Measurements from ENCODE around the gene NAIF1. TPM values are rescaled to one million over a fixed set of nuclear protein-coding genes. Genes with fewer than 3 reads are reported as not detected.
"Not testable (repeated sequence)": the region's sequence is repeated elsewhere in the genome, so short reads cannot be mapped to it uniquely, and the experiment has no call there.

Gene NAIF1
- total RNA-seq, 2 experiments from 2014 or later = 13.9 to 14.2 TPM

DNA sequence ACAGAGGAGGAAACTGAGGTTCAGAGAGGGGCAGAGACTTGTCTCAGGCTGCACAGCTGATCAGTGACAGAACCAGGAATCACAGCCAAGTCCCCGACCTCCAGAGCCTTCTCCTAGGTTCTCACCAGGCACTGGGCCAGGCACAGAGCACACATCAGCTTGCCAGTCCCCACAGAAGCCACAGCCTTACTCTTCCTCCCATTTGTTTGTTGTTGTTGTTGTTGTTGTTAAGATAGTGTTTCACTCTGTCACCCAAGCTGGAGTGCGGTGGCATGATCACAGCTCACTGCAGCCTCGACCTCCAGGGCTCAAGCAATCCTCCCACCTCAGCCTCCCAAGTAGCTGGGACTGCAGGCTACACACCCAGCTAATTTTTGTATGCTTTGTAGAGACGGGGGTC lies 41.4 kb downstream of the NAIF1 start:
- peak; percentile 61 for DNase-seq
- Mint-ChIP-seq H3K9me3 (peaks cover 1% of the 10 kb centered on the region), H3K27me3 (no peaks in the 10 kb centered on the region), H3K36me3 (ENCODE audit: low read depth) (peaks cover 6% of the 10 kb centered on the region), H3K27ac (peak overlapping the region; percentile 98), H3K4me1 (peaks cover 93% of the 10 kb centered on the region), H3K4me3 (peak overlapping the region; percentile 81)
- POLR2A ChIA-PET = interaction anchor here (0.6 kb wide), 1 partner anchor 42 kb away, joined by 5 read pairs; no protein-coding TSS in a partner anchor
- CTCF ChIA-PET = interaction anchor here (0.9 to 3.0 kb wide), 13 partner anchors 10 to 83 kb away, joined by 3 to 20 read pairs (median 3); no protein-coding TSS in a partner anchor

DNA sequence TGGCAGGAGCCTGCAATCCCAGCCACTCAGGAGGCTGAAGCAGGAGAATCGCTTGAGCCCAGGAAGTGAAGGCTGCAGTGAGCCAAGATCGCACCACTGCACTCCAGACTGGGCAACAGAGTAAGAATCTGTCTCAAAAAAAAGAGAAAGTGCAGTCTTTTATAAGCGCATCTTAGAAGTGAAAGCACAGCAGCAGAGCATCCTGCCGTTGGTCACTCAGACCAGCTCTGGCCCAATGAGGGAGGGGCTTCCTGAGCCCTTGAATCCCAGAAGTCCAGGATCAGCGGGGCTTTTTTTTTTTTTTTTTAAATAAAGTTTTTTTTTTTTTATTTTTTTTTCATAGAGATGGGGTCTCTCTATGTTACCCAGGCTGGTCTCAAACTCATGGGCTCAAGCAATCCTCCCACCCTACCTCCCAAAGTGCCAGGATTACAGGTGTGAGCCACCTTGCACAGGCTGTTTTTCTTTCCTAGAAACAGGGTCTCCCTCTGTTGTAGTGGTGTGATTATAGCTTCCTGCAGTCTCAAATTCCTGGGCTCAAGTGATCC lies 42.3 kb downstream of the NAIF1 start:
- Mint-ChIP-seq H3K4me3 (peak overlapping the region; percentile 81), H3K36me3 (ENCODE audit: low read depth) (peaks cover 5% of the 10 kb centered on the region), H3K9me3 (no peaks in the 10 kb centered on the region), H3K4me1 (peaks cover 89% of the 10 kb centered on the region), H3K27me3 (no peaks in the 10 kb centered on the region), H3K27ac (peak overlapping the region; percentile 98)
- ChIA-PET CTCF (interaction anchor here (0.9 to 3.0 kb wide), 9 partner anchors 9 to 81 kb away, joined by 3 to 20 read pairs (median 3); no protein-coding TSS in a partner anchor), POLR2A (interaction anchor here (0.6 kb wide), 1 partner anchor 19 kb away, joined by 4 read pairs; no protein-coding TSS in a partner anchor)
- DNase-seq = peak; percentile 37

DNA sequence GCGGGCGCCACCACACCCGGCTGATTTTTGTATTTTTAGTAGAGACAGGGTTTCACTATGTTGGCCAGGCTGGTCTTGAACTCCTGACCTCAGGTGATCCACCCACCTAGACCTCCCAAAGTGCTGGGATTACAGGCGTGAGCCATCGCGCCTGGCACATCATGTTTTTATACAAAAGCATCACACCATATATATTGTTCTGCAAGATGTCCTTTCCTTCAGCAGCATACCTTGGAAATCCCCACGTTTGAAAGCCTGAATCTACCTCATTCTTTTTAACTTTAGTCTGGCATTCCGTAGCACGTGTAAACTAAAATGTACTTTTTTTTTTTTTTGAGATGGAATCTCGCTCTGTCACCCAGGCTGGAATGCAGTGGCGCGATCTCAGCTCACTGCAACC lies 43.4 kb downstream of the NAIF1 start:
- H3K4me3 Mint-ChIP-seq; H3K27me3 Mint-ChIP-seq; H3K9me3 Mint-ChIP-seq; DNase-seq; H3K36me3 Mint-ChIP-seq (ENCODE audit: low read depth): not testable (repeated sequence)
- ChIA-PET CTCF (interaction anchor here (2.5 kb wide), 1 partner anchor 8 kb away, joined by 14 read pairs; no protein-coding TSS in a partner anchor), POLR2A (interaction anchor here (0.6 kb wide), 1 partner anchor 84 kb away, joined by 4 read pairs; no protein-coding TSS in a partner anchor)
- peak overlapping the region; percentile 73 for H3K27ac Mint-ChIP-seq
- H3K4me1 Mint-ChIP-seq = peaks cover 84% of the 10 kb centered on the region

DNA sequence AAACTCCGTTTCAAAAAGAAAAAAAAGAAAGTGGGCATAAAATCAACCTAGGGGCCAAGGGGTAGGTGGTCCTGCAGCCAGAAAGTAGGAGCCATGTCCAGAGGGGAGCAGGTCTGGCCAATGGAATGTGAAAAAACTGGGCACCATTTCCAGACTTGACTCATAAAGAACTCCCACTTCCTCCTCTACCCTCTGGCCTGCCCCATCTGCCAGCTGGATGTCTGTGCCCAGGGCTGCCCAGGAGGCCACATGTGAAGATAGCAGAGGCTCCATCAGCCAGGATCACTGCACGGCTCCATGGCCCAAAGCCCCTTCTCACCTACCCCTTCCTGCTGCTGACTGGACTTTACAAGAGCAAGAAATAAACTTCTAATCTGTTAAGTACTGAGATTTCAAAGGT lies 44.2 kb downstream of the NAIF1 start:
- POLR2A ChIA-PET = no interaction called here
- CTCF ChIA-PET = no interaction called here
- Mint-ChIP-seq H3K27ac (peak overlapping the region; percentile 73), H3K4me1 (peaks cover 77% of the 10 kb centered on the region), H3K4me3 (no peak overlapping the region), H3K9me3 (no peaks in the 10 kb centered on the region), H3K27me3 (no peaks in the 10 kb centered on the region), H3K36me3 (ENCODE audit: low read depth) (peaks cover 5% of the 10 kb centered on the region)
- no peak for DNase-seq

DNA sequence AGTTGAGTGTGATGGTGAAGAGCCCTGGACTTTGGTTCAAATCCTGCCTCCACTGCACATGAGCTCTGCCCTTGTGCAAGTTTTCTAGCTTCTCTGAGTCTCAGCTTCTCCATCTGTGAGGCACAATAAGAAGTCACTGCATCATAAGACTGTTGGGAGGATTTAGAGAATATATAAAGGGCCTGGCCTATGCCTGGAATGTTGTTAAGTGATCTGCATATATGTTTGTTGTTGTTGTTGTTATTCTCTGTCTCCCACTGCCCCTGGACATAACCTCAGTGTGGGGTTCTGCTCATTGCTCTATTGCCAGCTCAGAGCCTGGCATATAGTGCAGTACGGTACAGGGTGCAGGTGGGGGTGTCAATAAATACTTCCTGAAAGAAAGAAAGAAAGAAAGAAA lies 46.0 kb downstream of the NAIF1 start:
- Mint-ChIP-seq H3K9me3 (no peaks in the 10 kb centered on the region), H3K4me1 (peaks cover 62% of the 10 kb centered on the region), H3K4me3 (no peak overlapping the region), H3K27ac (peak overlapping the region; percentile 59), H3K27me3 (no peaks in the 10 kb centered on the region), H3K36me3 (ENCODE audit: low read depth) (peaks cover 5% of the 10 kb centered on the region)
- ChIA-PET POLR2A (no interaction called here), CTCF (interaction anchor here (1.2 kb wide), 1 partner anchor 44 kb away, joined by 3 read pairs; no protein-coding TSS in a partner anchor)
- DNase-seq = no peak

DNA sequence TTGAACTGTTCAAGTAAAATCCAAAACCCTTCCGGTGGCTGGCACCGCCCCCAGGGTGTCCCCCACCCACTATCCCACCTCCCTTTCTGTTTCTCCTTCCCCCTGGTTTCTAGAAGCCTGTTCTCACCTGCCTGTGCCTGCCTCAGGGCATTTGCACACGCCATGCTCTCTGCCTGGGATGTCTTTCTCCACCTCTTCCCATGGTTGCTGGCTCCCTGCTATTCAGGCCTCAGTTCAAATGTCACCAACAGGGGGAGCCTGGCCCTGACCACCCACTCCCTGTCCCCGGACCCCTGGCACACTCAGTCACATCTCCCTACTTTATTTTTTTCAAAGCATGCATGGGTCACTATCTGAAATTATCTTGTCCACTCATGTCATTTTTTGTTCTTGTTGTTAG lies 46.4 kb downstream of the NAIF1 start:
- ChIA-PET POLR2A (no interaction called here), CTCF (interaction anchor here (0.8 to 1.7 kb wide), 4 partner anchors 10 to 65 kb away, joined by 3 to 4 read pairs (median 3); no protein-coding TSS in a partner anchor)
- Mint-ChIP-seq H3K9me3 (no peaks in the 10 kb centered on the region), H3K4me1 (peaks cover 61% of the 10 kb centered on the region), H3K36me3 (ENCODE audit: low read depth) (peaks cover 5% of the 10 kb centered on the region), H3K27ac (peak overlapping the region; percentile 59), H3K27me3 (no peaks in the 10 kb centered on the region), H3K4me3 (no peak overlapping the region)
- no peak for DNase-seq

DNA sequence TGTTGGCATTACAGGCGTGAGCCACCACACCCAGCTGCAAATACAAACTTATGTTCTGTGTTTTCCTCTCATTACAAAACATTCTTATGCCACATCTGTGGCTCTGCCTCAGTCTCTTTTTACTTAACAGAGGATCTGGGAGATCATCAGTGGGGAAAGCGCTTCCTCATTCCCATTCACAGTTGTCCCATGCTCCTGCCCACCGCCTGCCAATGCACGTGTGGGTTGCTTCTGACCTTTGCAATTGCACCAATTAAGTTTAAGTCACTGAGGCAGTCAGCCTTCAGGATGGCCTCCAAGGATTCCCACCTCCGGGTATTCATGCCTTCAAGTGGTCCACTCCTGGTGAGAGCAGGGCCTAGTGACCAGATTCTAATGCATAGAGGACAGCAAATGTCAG lies 51.4 kb downstream of the NAIF1 start:
- CTCF ChIA-PET = interaction anchor here (1.4 to 3.1 kb wide), 4 partner anchors 8 to 19 kb away, joined by 3 to 14 read pairs (median 7); no protein-coding TSS in a partner anchor
- Mint-ChIP-seq H3K27me3 (no peaks in the 10 kb centered on the region), H3K27ac (no peak overlapping the region), H3K4me3 (no peak overlapping the region), H3K36me3 (ENCODE audit: low read depth) (no peaks in the 10 kb centered on the region), H3K9me3 (no peaks in the 10 kb centered on the region), H3K4me1 (peaks cover 32% of the 10 kb centered on the region)
- no peak for DNase-seq
- POLR2A ChIA-PET = no interaction called here

Other genes starting within 250 kb of the NAIF1 start
- 10 to 100 TPM; 17.2 to 17.3 TPM for gene ENG, start 212.7 kb downstream of the NAIF1 start, total RNA-seq
- gene AK1, start 189.6 kb downstream of the NAIF1 start, total RNA-seq = 10 to 100 TPM; 53.7 to 62.3 TPM
- 100 to 1,000 TPM; 100 to 122 TPM for gene ST6GALNAC6, start 167.7 kb downstream of the NAIF1 start, total RNA-seq
- 10 to 100 TPM; 16.8 to 22.4 TPM for gene ST6GALNAC4, start 150.3 kb downstream of the NAIF1 start, total RNA-seq
- 1 to 10 TPM; 2.5 to 4.1 TPM for gene PIP5KL1, start 136.5 kb downstream of the NAIF1 start, total RNA-seq
- gene DPM2, start 129.5 kb downstream of the NAIF1 start, total RNA-seq = 10 to 100 TPM; 79.9 to 80.4 TPM
- gene EEIG1, start 86.3 kb downstream of the NAIF1 start, total RNA-seq = 100 to 1,000 TPM; 412 to 477 TPM
- 10 to 100 TPM; 14.6 to 18.4 TPM for gene SLC25A25, start 912 bp upstream of the NAIF1 start, total RNA-seq
- 10 to 100 TPM; 57.2 to 59.9 TPM for gene PTGES2, start 60.4 kb upstream of the NAIF1 start, total RNA-seq
- not detected for gene LCN2, start 82.1 kb upstream of the NAIF1 start, total RNA-seq
- 10 to 100 TPM; 92.5 to 94.2 TPM for gene BBLN, start 92.9 kb upstream of the NAIF1 start, total RNA-seq
- gene CIZ1, start 124.3 kb upstream of the NAIF1 start, total RNA-seq = 100 to 1,000 TPM; 128 to 129 TPM
- gene DNM1, start 136.1 kb upstream of the NAIF1 start, total RNA-seq = 1 to 10 TPM in 1 of 2 experiments, under 1 TPM in 1; 0.60 to 1.0 TPM
- gene GOLGA2, start 208.7 kb upstream of the NAIF1 start, total RNA-seq = 10 to 100 TPM; 42.6 to 42.8 TPM
- gene SWI5, start 209.0 kb upstream of the NAIF1 start, total RNA-seq = 1 to 10 TPM; 8.8 to 9.5 TPM

All from activated CD4-positive, alpha-beta T cell treated with anti-CD3 and anti-CD28 coated beads, Interleukin-2, amount 10 ng/mL, durations not matched to agents 7 days and 5 days (primary cell).